Measurements from ENCODE around the gene LRRC26.

DNA sequence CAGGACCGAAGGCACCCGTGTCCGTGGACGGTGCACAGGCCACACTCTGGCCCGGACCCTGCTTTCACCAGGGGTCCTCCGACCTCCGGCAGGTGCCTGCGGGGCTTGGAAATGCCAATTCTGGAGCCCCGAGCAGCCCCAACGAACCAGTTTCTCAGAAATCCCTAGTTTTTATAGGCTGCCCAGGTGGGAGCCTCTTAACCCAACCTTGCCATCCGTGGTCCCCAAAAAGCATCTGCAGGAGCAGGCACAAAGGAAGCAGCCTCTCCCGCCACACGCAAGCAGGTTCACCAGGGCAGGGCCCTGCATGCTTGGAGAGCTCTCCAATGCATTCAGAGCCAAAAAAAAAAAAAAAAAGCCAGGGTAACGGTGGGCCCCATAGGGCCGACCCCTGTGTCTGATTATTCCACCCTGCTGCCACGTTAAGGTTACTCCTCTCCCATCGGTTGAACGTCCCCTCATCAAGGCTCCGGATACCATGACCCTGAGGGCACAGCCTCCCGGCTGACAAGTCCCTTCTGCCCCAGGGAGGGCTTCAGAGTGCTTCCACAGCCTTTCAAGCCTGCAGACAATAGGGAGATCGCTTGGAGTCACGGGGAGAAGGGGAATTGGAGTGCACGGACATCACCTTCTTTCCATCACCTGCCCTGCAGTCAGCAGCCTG, 31.5 kb upstream of the LRRC26 start:
- TF ChIP-seq, protein P1, sequence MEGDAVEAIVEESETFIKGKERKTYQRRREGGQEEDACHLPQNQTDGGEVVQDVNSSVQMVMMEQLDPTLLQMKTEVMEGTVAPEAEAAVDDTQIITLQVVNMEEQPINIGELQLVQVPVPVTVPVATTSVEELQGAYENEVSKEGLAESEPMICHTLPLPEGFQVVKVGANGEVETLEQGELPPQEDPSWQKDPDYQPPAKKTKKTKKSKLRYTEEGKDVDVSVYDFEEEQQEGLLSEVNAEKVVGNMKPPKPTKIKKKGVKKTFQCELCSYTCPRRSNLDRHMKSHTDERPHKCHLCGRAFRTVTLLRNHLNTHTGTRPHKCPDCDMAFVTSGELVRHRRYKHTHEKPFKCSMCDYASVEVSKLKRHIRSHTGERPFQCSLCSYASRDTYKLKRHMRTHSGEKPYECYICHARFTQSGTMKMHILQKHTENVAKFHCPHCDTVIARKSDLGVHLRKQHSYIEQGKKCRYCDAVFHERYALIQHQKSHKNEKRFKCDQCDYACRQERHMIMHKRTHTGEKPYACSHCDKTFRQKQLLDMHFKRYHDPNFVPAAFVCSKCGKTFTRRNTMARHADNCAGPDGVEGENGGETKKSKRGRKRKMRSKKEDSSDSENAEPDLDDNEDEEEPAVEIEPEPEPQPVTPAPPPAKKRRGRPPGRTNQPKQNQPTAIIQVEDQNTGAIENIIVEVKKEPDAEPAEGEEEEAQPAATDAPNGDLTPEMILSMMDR (conservative IDR thresholded peaks at IDR 0.05; ENCODE audit: low read depth, low read length): no peak
- no peak for TF ChIP-seq EZH2 (IDR thresholded peaks at IDR 0.05; ENCODE audit: borderline replicate concordance, low read depth, low read length, poor library complexity, severe bottlenecking)

Measured in A673 (cell line).